ENCODE results near the gene CFAP100.

Gene CFAP100

DNA sequence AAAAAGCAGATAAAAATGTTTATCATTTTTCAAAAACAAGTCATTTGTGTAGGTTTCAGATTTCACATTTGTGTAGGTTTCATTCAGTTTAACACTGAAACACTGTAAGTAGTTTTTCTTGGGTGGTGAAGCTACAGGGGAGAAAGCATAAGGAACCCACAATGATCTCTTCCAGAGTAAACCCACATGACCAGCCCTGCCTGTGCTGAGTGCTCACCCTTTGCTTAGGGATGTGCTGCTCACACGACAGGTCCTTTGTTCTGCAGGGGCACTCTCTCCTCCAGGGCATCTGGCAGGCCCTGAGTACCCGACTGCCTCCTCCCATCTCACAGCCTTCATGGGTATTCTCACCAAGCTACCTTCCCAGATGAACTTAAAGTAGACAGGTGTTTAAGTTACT lies 52.1 kb downstream of the CFAP100 start:
- no peak for DNase-seq

DNA sequence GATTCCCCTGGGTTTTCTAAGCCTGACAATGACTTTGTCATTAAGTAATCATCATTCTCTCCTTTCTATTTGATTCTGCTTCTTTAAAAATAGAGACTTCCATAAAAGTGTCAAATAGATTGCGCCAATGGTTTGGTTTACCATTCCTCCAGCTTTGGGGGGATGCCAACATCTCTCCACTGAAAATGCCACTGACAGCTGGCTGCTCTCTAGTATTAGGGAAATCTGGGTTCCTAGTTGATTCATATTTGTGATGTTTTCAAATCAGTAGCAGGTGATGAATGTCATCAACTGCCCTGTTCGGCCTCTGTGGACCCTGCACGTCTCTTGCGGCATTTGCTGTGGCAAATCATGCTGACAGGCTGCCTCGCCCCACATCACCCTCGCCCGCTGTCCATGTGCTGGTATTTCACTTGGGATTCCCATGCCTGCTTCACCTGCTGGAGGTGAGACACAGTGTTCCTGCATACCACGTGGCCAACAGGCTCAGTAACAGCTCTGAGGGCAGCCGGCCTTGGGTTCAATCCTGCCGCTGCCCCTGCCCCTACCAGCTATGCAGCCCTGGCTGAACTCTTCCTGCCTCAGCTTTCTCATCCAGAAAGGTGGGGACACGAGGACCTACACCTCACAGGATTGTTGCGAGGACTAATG lies 52.9 kb downstream of the CFAP100 start:
- DNase-seq: no peak

DNA sequence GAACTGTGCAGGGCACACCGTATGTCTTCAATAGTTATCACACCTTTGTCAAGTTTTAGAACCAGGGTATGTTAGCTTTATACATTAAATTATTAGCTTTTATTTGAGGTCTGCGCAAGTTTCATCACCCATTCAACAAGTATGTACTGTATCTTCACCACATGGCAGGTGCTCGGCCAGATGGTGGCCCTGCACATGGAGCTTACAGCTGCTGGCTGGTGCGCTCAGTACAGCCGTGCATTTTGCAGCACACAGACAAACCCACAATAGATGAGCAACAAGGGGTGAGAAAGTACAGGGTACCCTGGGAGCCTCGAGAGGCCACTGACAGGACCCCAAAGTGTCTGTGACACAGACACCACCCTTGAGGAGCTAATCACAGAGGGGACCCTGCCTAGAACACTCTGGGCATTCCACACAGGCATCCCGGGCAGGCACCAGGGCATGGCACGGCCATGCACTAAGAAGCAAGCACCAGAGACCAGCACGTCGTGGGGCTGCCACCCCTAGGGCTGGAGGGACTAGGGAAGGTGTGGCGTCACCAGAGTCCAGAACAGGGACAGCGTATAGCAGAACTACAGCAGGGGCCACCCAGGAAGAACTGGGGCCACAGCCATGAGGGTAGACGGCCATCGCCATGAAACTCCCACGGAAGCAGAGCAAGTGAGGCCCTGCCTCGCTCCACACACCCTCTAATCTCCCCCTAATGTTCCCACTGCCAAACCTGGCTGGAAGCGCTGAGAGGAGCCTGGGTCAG lies 53.6 kb downstream of the CFAP100 start:
- no peak for DNase-seq

DNA sequence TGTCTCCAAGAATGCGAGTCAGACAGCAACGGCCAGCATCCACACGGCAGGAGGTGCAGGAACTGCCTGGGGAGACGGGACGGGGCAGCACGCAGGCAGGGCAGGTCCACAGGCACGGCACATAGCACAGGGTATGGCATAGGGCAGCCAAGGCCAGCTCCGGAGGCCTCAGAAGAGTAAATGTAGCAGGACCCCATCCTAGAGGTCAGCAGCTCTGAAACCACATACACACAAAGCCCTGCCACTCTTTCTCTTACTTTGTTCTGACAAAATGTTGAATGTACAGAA lies 54.1 kb downstream of the CFAP100 start:
- no peak for DNase-seq

DNA sequence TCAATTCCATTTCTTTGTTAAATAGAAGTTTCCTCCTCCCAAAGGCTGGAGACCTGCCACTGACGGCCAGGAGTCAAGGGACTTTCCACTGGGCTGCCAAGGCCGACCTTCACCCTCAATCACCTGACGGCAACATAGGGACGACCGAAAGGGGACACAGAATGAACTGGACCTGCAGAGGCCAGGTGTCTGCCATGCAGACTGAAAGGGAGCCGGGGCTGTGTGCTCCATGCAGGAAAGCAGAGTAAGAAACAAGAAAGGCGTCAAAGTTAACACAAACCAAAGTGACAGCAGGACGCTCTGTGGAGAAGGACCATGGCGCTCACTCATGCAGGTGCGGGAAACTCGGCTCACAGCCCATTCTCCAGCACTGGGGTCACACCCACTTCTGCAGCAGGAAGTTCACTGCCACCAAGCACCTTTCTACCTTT lies 54.9 kb downstream of the CFAP100 start:
- DNase-seq: no peak

DNA sequence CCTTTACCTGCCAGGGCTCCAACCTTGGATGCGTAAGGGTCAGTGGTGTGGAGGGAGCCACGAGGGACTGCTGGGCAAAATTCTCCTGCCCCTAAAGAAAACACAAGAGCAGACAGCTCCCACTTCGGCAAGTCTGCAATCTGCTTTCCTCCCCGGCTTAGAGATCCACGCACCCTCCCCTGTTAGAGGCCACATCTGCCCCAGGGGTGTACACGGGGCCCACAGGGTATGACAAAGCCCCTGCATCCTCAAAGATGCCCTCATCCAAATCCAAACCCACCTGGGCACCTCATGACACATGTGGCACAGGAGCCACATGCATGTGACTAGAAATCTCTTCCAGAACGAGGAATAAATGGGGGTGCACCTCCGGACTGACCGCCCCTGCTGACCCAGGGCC lies 55.5 kb downstream of the CFAP100 start:
- DNase-seq: no peak

DNA sequence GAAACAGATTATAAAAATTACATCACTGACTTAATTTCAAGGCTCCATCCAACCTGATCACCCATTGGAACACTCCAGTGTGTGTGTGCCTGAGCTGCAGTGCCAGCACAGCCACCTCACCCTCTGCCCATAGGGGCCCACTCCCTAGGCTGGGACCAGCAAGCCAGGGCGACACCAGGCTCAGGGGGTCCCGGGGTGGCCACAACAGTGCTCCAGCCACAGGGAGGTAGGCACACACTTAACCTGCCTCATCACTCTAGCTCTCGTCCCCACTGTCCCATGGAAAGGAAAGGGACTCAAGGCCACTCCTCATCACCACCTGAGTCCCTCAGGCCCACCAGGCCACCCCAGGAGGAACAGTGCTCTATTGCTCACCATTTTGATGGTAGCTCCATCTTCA lies 56.0 kb downstream of the CFAP100 start:
- no peak for DNase-seq

DNA sequence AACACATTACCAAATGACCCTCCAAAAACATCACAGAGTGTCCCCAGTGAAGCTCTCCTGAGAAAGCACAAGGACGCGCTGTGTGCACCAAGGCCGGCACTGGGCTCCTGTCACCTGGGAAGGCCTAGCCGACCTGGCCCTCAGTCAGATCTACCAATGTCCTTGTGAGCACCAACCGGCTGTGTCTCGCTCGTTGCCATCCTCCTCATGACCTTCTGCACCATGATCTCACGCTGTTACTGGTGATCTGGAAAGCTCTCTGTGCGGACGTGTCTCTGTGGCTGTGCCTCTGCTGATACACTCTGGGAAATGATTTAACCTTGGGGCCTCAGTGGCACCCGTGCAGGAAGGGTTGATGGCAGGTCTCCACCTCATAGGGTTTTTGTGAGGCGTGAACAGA lies 56.8 kb downstream of the CFAP100 start:
- no peak for DNase-seq

DNA sequence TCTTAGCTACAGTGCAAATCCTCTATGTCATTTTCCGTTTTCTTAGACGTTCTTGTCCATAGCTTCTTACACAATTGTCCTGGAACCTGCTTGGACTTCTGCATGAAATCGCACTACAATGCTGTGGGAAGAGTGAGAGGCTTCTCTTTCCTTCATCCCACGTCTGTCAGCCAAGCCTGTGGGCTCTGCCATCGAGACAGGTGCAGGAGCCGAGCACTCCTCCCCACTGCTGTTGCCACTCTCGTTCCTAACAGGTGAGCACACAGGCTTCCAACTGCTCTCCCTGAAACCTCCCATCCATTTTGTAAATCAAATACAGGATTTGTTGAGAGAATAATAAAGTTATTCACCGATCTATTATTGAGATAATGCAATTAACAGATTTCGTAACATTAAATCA lies 57.5 kb downstream of the CFAP100 start:
- no peak for DNase-seq

DNA sequence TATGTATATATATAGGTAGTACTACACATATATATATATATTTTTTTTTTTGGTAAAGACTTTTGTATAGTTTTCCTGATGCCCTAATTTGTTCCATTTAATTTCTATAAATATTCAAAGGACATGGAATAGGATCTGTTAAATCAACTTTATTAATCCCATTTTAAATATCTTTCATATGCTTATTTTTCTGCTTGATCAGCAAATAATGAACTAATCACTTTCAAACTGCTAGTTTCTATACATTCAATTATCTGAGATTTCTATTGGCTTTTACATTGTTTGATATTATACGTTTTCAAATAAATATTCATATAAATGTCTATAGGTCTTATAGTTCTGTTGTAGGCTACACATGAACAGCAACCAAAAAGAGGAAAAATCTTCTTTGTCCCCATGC lies 59.3 kb downstream of the CFAP100 start:
- no peak for DNase-seq

DNA sequence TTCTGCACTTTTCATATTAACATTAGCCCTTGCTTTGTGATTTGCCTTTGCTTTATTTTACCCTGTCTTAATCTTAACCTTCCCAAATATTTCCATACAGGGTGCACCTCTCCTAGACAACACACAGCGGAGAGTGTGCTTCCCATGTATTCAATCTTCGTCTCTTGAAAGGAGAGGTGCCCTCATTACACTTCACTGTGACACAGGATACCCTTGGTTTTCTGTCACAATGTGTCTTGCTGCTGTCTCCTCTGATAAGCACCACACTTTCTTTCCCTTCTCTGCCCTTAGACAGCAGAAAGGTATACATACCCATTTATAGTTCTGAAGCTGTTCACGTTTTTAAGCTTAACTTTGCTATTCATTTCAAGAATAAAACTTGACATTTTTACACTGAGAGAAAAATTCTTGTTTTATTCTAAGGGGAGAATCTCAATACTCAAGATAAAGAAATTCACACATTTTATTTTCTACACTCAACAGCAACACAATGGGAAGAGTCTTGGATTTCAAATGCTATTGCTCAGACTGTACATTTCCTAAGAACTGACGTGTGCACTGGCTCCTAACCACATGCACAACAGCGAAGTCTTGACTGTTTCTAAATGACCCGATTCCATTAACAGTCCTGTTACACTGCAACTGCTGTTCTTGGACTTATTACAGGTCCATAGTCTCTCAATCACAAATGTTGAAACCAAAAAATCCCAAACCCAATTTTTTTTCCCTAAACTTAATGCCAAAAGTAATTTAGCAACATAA lies 59.9 kb downstream of the CFAP100 start:
- no peak for DNase-seq

DNA sequence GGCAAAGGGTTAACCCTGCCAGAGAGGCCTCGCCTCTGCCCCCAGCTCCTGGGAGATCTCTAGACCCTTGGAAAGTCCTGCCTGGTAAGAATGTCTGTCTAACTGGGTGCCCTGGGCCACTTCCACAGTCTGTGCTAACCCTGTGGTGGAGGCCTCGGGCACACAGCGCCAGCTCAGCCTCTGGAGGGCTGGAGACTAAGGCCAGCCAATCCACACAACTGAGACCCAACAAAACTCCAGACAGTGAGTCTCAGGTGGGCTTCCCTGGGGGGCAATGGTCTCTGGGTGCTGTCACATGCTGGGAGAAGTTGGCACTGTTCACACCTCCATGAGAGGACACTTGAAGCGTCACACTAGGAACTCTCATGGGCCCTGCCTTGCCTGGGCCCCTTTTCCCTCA lies 61.5 kb downstream of the CFAP100 start:
- no peak for DNase-seq

DNA sequence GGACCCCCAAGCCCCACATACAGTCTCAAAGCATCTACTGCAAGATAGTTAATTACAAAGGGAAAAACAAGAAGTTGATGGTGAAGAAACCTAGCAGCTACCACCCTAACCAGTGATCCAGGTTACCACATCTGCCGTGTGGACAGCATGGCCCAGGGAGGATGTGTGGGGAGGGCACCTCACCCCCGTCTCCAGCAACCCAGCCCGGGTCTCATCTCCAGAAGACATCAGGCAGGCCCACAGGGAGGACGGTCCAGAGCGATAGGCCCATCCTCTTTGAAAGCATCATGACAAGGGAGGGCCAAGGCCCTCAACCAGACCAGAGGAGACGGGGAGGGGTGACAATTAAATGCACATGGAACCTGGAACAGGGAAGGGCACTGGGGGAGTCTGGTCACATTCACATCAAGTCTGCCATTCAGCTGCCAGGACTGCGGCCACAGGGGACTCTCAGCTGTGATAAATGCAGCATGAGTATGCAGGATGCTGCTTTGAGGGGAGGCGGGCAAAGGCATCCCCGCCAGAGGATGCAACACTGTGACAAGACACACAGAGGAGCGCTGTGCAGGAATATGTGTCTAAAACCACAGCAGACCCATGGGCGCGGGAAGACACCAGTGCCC lies 62.2 kb downstream of the CFAP100 start:
- no peak for DNase-seq

DNA sequence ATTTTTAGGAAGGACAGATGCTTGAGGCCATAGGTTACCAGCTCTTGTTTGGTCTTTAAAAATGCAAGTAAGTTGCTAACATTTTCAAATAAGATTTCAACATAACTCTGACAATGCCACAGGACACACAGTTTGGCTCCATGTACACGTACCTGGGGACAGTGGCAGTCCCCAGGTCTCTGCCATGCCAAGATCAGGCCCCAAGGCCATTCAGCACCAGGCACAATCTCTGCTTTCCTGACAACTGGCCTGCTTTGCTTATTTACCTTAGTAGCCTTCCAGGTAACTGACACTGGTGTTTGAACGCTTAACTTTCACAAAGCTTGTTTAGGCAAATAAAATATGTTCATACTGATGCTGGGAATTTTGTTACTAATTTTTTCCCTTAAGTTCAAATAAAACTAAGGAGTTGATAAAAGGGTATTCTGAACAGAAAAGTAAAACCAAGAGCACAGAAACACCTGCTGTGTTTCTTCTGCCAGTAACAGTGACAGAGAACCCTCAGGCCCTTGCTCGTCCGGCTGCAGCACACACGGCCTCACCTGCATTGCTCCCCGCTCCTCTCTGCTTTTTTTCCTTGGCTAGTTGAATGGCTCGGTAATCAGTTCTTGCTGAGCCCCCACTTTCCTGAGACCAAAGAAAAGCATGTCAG lies 64.5 kb downstream of the CFAP100 start:
- no peak for DNase-seq

DNA sequence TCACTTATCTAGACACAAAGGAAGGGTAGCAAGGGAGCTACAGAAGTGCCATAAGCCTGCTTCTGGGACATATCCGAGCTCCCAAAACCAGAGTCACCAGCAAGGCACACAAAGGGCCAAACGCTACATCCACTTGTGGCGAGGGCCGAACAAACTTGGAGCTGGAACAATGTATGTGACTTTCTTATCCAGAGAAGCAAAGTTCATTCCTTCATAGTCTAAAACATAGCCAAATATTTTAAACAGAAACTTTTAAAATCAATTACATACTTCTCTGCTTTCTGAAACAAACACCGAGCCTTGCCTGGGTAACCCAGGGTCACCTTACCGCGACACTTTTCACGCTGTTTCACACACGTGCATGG lies 65.0 kb downstream of the CFAP100 start:
- DNase-seq: no peak

DNA sequence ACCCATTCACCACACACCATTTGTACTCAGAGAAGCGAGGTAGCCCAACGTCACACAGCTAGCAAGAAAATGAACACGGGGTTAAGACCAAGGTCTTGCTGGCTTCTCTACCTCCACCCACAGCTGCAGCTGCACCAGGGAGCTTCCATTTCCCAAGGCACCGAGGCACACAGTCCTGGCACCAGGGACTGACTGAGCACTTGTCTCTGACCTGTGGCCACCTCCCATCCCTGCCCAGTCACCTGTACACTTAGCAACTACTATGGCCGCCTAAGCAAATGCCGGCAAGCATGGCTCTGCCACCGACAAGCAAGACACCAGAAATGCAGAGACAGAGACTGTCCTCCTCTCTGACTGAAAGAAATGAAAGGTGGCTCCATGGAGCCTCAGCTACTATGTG lies 65.7 kb downstream of the CFAP100 start:
- DNase-seq: no peak

DNA sequence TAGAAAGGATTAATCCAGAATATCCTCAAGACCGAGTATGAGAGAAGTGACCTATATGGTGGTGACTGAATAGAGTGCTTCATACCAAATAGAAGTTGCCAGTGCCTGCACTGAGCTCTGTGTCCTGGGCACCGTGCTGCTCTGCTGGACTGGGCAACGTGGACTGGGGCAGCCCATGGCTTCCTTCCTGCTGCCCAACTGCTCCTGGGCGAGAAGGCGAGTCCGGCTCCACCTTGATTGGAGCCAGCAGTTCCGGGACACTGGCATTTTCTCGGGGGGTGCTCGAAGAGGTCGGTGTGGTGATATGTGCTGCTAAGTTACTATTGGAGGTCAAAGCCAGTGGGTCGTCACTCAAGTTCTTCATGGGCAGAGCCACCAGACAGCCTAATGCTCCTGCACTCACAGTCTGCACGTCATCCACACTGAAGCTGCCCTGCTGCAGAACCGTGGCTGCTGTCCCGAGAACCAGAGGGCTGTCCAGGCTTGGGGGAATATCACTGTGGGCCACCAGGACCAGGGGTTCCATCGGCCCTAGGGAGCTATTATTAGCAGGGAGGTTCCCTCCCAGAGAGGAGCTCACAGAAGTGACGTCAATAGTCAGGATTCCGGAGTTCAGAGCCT lies 66.9 kb downstream of the CFAP100 start:
- DNase-seq: no peak

DNA sequence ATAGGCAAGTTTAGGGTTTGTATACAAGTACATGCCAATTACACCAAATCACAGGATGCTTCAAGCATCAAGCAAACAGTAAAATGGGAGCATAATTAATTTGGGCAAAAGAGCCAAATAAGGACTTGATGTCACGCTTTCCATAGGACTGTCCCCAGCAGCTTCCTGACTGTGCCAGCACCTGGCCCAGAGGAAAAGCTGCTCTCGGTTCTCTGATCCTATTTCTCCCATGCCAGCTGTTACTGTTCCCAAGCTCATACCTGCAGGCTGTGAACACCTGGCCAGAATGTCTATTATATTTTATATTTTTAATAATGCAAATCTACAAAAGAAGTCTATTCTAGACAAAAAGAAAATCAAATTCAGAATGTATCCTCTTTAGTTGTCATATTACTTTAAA lies 68.8 kb downstream of the CFAP100 start:
- no peak for DNase-seq

DNA sequence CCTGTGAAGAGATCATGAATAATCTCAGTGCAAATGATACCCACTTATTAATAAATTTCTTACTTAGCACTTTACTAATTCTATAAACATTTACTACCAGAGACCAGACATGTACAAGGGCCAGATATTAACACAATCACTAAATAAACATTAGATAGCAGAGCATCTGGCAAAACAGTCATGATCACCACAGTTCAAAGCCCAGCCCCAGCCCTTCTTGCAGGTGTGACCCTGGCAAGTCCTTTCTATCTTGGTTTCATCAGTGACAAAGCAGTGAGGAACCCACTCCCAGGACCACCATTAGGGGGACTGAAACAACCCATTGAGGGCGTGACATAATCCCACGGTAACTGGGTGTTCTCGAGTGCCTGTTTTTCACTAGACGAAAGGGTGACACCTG lies 69.4 kb downstream of the CFAP100 start:
- no peak for DNase-seq

DNA sequence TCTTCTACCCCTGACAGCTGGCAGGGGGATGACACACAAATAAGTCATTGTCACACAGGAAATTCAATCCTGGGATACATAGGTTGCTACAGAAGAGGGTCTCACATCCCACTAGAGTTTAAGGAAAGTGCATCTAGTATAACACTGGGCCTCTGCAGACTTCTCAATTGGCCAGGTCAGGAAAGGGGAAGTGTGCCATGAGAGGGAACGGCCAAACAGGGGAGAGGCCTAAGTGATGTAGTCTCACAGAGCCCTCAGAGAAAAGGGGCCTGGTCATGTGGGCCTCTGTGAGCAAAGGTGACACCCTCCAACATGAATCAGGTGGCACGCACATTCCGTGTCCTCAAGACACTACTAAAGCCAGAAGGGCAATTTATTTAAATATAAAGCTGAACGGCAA lies 69.8 kb downstream of the CFAP100 start:
- DNase-seq: peak; percentile 48 to 67 (median 62)

DNA sequence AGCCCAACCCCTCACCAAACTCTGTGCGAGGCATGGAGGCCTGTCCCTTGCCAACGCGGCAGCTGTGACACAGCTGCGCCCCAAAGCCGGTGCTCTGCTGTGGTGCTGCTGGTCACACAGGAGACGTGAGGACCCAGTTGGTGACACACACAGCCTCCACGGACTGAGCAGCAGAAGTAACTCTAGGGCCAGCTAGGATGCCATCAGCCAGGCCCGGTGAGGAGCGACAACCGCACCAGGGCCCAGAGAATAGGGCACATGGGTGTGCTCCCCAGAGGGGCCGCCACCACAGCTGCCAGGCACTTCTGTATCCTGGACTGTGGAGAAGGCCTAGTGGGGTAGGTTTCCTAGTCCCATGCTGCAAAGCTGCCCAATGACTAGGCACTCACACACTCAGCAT lies 70.3 kb downstream of the CFAP100 start:
- no peak for DNase-seq

DNA sequence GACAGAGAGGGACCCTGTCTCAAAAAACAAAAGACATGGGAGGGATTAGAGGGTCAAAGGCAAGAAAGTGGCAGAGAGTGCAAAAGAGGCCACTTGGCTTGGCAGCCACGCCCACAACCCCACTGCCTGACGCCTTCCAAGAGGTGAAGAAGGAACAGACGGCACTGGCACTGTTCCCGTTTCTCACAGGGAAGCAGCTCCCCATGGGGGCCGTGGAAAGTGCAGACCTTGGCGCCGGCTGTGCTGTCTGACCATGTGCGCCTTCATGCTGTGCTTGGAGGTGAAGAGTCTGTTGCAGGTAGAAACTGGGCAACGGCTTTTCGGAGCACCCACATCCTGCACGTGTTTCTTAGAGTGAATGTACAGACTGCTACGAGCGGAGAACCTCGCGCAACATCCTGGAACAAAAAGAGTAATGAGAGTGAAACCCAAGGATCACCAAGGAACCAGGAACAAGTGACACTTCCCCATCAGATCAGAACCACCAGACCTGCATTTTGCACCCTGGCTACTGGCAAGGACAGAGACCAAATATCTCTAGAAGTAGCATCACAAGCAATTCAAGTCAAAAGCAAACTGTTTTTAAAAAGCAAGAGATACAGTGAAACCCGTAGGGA lies 71.3 kb downstream of the CFAP100 start:
- peak; percentile 82 to 90 (median 89) for DNase-seq
